GM12878 (cell line): Measurements from ENCODE around the gene ME1. TPM values are rescaled to one million over a fixed set of nuclear protein-coding genes. Genes with fewer than 3 reads are reported as not detected.

Experiments used
- ATF3 ChIP-seq: IDR thresholded peaks from 2 replicates; pipeline ENCODE4 v1.6.1; 2011; ENCODE audit warnings: low read depth, mild to moderate bottlenecking, low read length, moderate library complexity, borderline replicate concordance; ENCODE audit errors: extremely low read depth
- BRCA1 ChIP-seq: IDR thresholded peaks from 2 replicates; pipeline ENCODE4 v1.6.1; 2011; ENCODE audit warnings: low read depth, low read length, improper control_type of control experiment
- CREM ChIP-seq: IDR thresholded peaks from 2 replicates; pipeline ENCODE4 v1.6.1; 2014; ENCODE audit warnings: antibody characterized with exemption, low read depth
- DPF2 ChIP-seq: fragments of 450-650 bp; IDR thresholded peaks from 2 replicates; pipeline ENCODE4 v1.6.1; 2017; ENCODE audit warnings: mild to moderate bottlenecking
- E2F4 ChIP-seq: IDR thresholded peaks from 2 replicates; pipeline ENCODE4 v1.6.1; 2012; ENCODE audit warnings: low read depth, low read length, improper control_type of control experiment
- E4F1 ChIP-seq: fragments of 450-650 bp; IDR thresholded peaks from 2 replicates; pipeline ENCODE4 v1.6.1; 2018; ENCODE audit warnings: borderline replicate concordance, mild to moderate bottlenecking; ENCODE audit not compliant: partially characterized antibody
- ELK1 ChIP-seq: IDR thresholded peaks from 2 replicates; pipeline ENCODE4 v1.6.1; 2012; ENCODE audit warnings: low read depth, low read length, improper control_type of control experiment
- IKZF1 ChIP-seq: fragments of 450-650 bp; conservative IDR thresholded peaks from 2 replicates; pipeline ENCODE4 v1.6.1; 2017; ENCODE audit warnings: antibody characterized with exemption, mild to moderate bottlenecking
- IRF4 ChIP-seq: IDR thresholded peaks from 2 replicates; pipeline ENCODE4 v1.6.1; 2011; ENCODE audit warnings: low read depth, low read length
- IRF5 ChIP-seq: fragments of 450-650 bp; IDR thresholded peaks from 2 replicates; pipeline ENCODE4 v1.6.1; 2017; ENCODE audit warnings: borderline replicate concordance
- KLF5 ChIP-seq: fragments of 450-650 bp; IDR thresholded peaks from 2 replicates; pipeline ENCODE4 v1.6.1; 2014; ENCODE audit warnings: mild to moderate bottlenecking; ENCODE audit not compliant: partially characterized antibody
- MTA3 ChIP-seq: IDR thresholded peaks from 2 replicates; pipeline ENCODE4 v1.6.1; 2012; ENCODE audit warnings: low read length, inconsistent platforms, borderline replicate concordance
- MYC ChIP-seq: IDR thresholded peaks from 2 replicates; pipeline ENCODE4 v1.6.1; 2011; ENCODE audit warnings: mild to moderate bottlenecking, low read length, moderate library complexity, inconsistent platforms; ENCODE audit not compliant: insufficient read depth, insufficient replicate concordance, insufficient read length, severe bottlenecking
- NBN ChIP-seq: fragments of 450-650 bp; IDR thresholded peaks from 2 replicates; pipeline ENCODE4 v1.6.1; 2016
- NFIC ChIP-seq: IDR thresholded peaks from 2 replicates; pipeline ENCODE4 v1.6.1; 2012; ENCODE audit warnings: low read depth, mild to moderate bottlenecking, inconsistent platforms, low read length, moderate library complexity
- NR2C1 ChIP-seq: fragments of 450-650 bp; IDR thresholded peaks from 2 replicates; pipeline ENCODE4 v1.6.1; 2017; ENCODE audit warnings: antibody characterized with exemption, mild to moderate bottlenecking, moderate library complexity
- POLR2A ChIP-seq: IDR thresholded peaks from 2 replicates; pipeline ENCODE4 v1.6.1; 2011; ENCODE audit warnings: low read depth, mild to moderate bottlenecking, low read length
- POLR2AphosphoS5 ChIP-seq: IDR thresholded peaks from 2 replicates; pipeline ENCODE4 v1.6.1; 2011; ENCODE audit warnings: mild to moderate bottlenecking, low read length, inconsistent platforms
- RAD51 ChIP-seq: fragments of 450-650 bp; IDR thresholded peaks from 2 replicates; pipeline ENCODE4 v1.6.1; 2016; ENCODE audit warnings: moderate library complexity, mild to moderate bottlenecking, inconsistent platforms
- RB1 ChIP-seq: fragments of 450-650 bp; formaldehyde crosslinking; IDR thresholded peaks from 2 replicates; pipeline ENCODE4 v1.6.1; 2017; ENCODE audit warnings: mild to moderate bottlenecking, borderline replicate concordance
- RCOR1 ChIP-seq: conservative IDR thresholded peaks from 2 replicates; pipeline ENCODE4 v1.6.1; 2012; ENCODE audit warnings: low read depth, low read length, improper control_type of control experiment
- WRNIP1 ChIP-seq: IDR thresholded peaks from 2 replicates; pipeline ENCODE4 v1.6.1; 2011; ENCODE audit warnings: low read depth, low read length, improper control_type of control experiment, borderline replicate concordance
- ZBTB33 ChIP-seq: fragments of 450-650 bp; IDR thresholded peaks from 2 replicates; pipeline ENCODE4 v1.6.1; 2017; ENCODE audit warnings: mild to moderate bottlenecking
- polyA plus RNA-seq, 11 experiments: library from polyadenylated mRNA; depleted of rRNA in 4 of 11; unstranded in 6 of 11; stranded (reverse) in 5 of 11; fragments of >200 nt; fragmentation: Nextera tagmentation in 4 of 11; fragmentation: Illumina TruSeq in 1 of 11; extraction: Ambion mirVana in 4 of 11; extraction: Trizol in 1 of 11; gene quantifications; 1 replicate in 1 of 11; 2 replicates in 10 of 11; pipeline versions ENCODE4 v1.2.1 to v1.2.3, GENCODE V29; 2011 to 2016; ENCODE audit warnings: inconsistent platforms in 2 of 11, missing spikeins in 2 of 11, low read depth in 1 of 11
- total RNA-seq, 4 experiments: library from RNA; depleted of rRNA in 3 of 4; stranded (reverse); fragments of >200 nt in 3 of 4; fragmentation: Illumina TruSeq in 1 of 4; extraction: Trizol in 1 of 4; gene quantifications; 2 replicates each; pipeline versions ENCODE4 v1.2.1 to v1.2.3, GENCODE V29; 2013 to 2021

The ME1 gene
- total and polyA plus RNA-seq, 10 of the 15 experiments (the other 5 are each of a cell fraction or from before 2014, with no cell fraction given): 3.6 to 11.8 (median 8.4) TPM

- no peak for TF ChIP-seq ZBTB33
- no peak for TF ChIP-seq IRF4
- TF ChIP-seq E2F4: no peak
- TF ChIP-seq WRNIP1: no peak
- TF ChIP-seq POLR2AphosphoS5: peak; percentile 92
- TF ChIP-seq BRCA1: no peak
- no peak for TF ChIP-seq ATF3
- TF ChIP-seq IRF5: peak; percentile 62
- no peak for TF ChIP-seq MTA3
- peak; percentile 63 for TF ChIP-seq IKZF1
- peak; percentile 65; the same call in 1 of the 2 replicates for TF ChIP-seq RB1
- no peak; the same call in 1 of the 2 replicates for TF ChIP-seq ELK1
- no peak for TF ChIP-seq MYC
- TF ChIP-seq RCOR1: no peak
- TF ChIP-seq POLR2A: peak; percentile 96
- TF ChIP-seq E4F1: no peak
- peak; percentile 54 for TF ChIP-seq DPF2
- no peak for TF ChIP-seq NFIC
- TF ChIP-seq NR2C1: no peak
- TF ChIP-seq RAD51: no peak
- TF ChIP-seq KLF5: no peak
- peak; percentile 67 for TF ChIP-seq NBN
- peak; percentile 58 for TF ChIP-seq CREM
These were observed 237.7 kb downstream of the ME1 start, which contains the start of the genes PGM3 and RWDD2A (continued) for GRCh38 chr6:83192871-83193746.
